Adrenal gland (tissue), 12 donors: ENCODE data around the gene NDUFB10. TPM values are rescaled to one million over a fixed set of nuclear protein-coding genes. Genes with fewer than 3 reads are reported as not detected.
"Not testable (repeated sequence)": the region's sequence is repeated elsewhere in the genome, so short reads cannot be mapped to it uniquely, and the experiment has no call there.

Experiments
- DNase-seq, 7 donors: peaks; one replicate each; pipeline ENCODE4 v3.0.0-alpha.2; 2019 to 2020
- H3K27ac ChIP-seq, 5 donors: fragments of 200-600 bp; sonication (generic) in 4 of 5; 1 replicate in 3 of 5; 2 replicates in 2 of 5; pipeline versions ENCODE4 v1.5.1 to v1.8.0; 2016 to 2020; ENCODE audit warnings: mild to moderate bottlenecking in 1 of 5
- H3K27me3 ChIP-seq: fragments of 200-600 bp; 2 replicates; pipeline ENCODE4 v1.8.0; 2021
- H3K36me3 ChIP-seq, 2 donors: fragments of 200-600 bp; replicated peaks in 1 of 2; 1 replicate in 1 of 2; 2 replicates in 1 of 2; pipeline versions ENCODE4 v1.5.1 to v1.8.0; 2018 to 2022
- H3K4me1 ChIP-seq, 2 donors: fragments of 200-600 bp; replicated peaks in 1 of 2; 1 replicate in 1 of 2; 2 replicates in 1 of 2; pipeline versions ENCODE4 v1.5.1 to v1.8.0; 2018 to 2021
- H3K4me3 ChIP-seq, 4 donors: fragments of 200-600 bp; sonication (generic) in 3 of 4; one replicate each; pipeline ENCODE4 v1.5.1; 2016 to 2018
- H3K9me3 ChIP-seq, 3 donors: fragments of 200-600 bp; sonication (generic) in 1 of 3; replicated peaks in 1 of 3; 1 replicate in 2 of 3; 2 replicates in 1 of 3; pipeline versions ENCODE4 v1.5.1 to v1.8.0; 2016 to 2021
- POLR2A ChIP-seq, 2 donors: fragments of 450-650 bp; IDR thresholded peaks; one replicate each; pipeline ENCODE4 v1.6.1; 2017; ENCODE audit warnings: antibody characterized with exemption in 2 of 2, mild to moderate bottlenecking in 2 of 2, moderate library complexity in 1 of 2
- WGBS, 4 donors: extraction: QIAGEN DNeasy Blood & Tissue Kit in 2 of 4; methylation state at CpG; one replicate each; pipeline versions ENCODE4 v1.1.5 to v1.1.7; 2013 to 2017; 5-methylcytosine and 5-hydroxymethylcytosine counted together
- intact Hi-C, 2 donors: fragments of 100-400 bp; cut with DNase I; formaldehyde crosslinking; loops; one replicate each; pipeline versions ENCODE4 v1.14.1 to v1.15.0; 2022 to 2023
- polyA plus RNA-seq, 3 donors: library from polyadenylated mRNA; stranded (reverse); fragments of 200-250 nt in 2 of 3; fragments of 350-450 nt in 1 of 3; fragmentation: Illumina TruSeq in 1 of 3; extraction: RNeasy Lipid Tissue Mini Kit (QIAGEN cat#74804) in 1 of 3; gene quantifications; one replicate each; pipeline ENCODE4 v1.2.3, GENCODE V29; 2013 to 2014
- total RNA-seq, 9 donors: library from RNA; depleted of rRNA in 4 of 9; stranded (reverse); fragments of >200 nt in 4 of 9; fragments of 120-200 nt in 1 of 9; fragmentation: NEBNext Ultra II Directional in 1 of 9; extraction: Animal tissue kit (Norgen Biotek cat#: 25700) in 1 of 9; gene quantifications; one replicate each; pipeline versions ENCODE4 v1.1.0 to v1.2.4, GENCODE V29; 2013 to 2023
- TF ChIP-seq, protein P1 (sequence below), 6 experiments: fragments of 450-650 bp in 4 of 6; fragments of 200-600 bp in 2 of 6; sonication (generic) in 1 of 6; IDR thresholded peaks; 1 replicate in 5 of 6; 2 replicates in 1 of 6; pipeline versions ENCODE4 v1.5.1 to v1.8.0; 2016 to 2021; ENCODE audit warnings: antibody characterized with exemption in 6 of 6, mild to moderate bottlenecking in 2 of 6, moderate library complexity in 1 of 6
- donor health status: healthy with polysubstance abuse.
- donor health status: Bipolar disorder and iron deficiency.
- donor health status: DM: yes; HTN: yes; CAD: no.
- donor health status: DM: no; HTN: no; CAD: no.
- donor health status: DM: no; HTN: no; CAD: no.
- donor health status: DM: yes; HTN: yes; CAD: no.

NDUFB10 gene
- total and polyA plus RNA-seq, 12 donors = 109 to 298 (median 175) TPM

DNA sequence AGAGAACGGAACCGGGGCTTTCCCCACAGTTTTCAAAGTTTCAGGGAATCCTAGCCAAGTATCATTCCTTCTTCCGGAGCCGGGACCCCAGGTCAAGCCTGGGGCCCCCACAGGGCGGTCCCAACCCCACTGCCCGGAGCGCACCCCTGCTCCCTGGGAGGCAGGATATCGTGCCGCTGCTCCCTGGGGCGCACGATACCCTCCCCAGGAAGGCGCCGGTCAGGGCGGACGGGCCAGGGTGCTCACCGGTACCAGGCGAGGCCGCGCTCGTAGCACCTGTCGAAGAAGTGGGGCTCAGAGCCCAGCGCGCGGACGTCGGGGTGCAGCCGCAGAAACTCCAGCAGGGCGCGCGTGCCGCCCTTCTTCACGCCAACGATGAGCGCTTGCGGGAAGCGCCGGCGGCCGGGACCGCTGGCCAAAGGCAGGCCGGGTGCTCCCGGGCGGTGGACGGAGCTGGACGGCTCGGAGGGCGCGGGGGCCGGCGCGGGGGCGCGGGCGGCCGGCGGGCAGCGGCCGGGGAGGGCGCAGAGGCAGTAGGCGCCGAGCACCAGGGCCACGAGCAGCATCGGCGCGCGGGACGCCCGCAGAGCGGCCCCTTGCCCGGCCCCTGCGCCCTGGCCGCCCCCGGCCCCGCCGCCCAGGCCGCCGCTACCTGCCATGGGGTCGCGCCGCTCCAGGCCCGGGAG lies 41.5 kb upstream of the NDUFB10 start:
- no peak overlapping the region for H3K4me3 ChIP-seq
- TF ChIP-seq, protein P1, sequence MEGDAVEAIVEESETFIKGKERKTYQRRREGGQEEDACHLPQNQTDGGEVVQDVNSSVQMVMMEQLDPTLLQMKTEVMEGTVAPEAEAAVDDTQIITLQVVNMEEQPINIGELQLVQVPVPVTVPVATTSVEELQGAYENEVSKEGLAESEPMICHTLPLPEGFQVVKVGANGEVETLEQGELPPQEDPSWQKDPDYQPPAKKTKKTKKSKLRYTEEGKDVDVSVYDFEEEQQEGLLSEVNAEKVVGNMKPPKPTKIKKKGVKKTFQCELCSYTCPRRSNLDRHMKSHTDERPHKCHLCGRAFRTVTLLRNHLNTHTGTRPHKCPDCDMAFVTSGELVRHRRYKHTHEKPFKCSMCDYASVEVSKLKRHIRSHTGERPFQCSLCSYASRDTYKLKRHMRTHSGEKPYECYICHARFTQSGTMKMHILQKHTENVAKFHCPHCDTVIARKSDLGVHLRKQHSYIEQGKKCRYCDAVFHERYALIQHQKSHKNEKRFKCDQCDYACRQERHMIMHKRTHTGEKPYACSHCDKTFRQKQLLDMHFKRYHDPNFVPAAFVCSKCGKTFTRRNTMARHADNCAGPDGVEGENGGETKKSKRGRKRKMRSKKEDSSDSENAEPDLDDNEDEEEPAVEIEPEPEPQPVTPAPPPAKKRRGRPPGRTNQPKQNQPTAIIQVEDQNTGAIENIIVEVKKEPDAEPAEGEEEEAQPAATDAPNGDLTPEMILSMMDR (IDR thresholded peaks at IDR 0.05) = no peak
- no peak for TF ChIP-seq POLR2A (IDR thresholded peaks at IDR 0.05)
- H3K9me3 ChIP-seq = no peaks in the 10 kb centered on the region
- no peaks in the 10 kb centered on the region for H3K36me3 ChIP-seq
- peaks cover 54% of the 10 kb centered on the region for H3K27me3 ChIP-seq
- no peak for DNase-seq
- no peak overlapping the region for H3K27ac ChIP-seq
- intact Hi-C loops = no loop called here
- no peaks in the 10 kb centered on the region for H3K4me1 ChIP-seq
- 0 to 2% (median 1%) methylated on average over 2 to 81 of the region's 81 CpGs for WGBS, 4 donors

DNA sequence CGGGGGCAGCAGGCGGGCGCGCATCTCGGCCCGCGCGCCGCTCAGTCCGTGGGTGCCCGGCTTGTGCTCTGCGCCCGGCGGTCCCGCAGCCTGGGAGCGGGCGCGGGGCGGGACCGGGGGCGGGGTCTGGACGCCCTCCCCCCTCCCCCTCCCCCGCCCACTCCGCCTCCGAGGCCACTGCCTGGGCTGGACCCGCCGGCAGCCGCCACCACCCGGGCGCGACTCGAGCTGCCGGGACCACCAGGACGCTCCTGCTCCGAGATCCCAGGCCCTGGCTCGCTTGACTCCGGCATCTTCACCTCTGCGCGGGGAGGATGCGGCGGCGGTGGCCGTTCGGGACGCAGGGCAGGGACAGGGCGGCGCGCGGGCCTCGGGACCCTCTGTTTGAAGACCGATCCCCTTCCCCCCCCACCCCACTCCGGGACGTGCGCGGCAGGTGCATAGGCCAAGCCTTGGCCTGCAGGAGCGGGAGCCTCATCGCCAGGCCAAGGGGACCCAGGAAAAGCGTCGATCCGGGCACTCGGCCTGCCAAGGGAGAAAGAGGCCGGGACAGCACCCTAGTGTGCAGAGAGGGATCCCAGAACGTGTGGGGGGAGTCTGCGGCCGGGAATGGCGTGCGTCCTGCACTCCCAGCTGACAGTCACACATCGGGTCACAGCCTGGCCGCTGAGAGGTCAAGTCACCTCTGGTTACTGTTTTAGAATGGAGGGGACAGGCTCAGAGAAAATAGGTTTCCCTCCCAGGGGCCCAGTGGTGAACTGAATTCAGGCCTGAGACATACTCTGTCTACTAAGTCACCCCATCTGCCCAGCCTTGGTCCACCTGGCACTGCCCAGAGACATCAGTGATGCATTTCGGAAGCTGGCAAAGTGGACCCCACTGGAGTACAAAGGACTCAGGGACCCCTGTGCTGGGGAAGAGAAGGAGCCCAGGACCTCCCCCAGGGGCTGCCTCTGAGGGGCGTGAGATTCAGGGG lies 40.7 kb upstream of the NDUFB10 start, which contains the start of gene HS3ST6:
TSS of gene HS3ST6 (minus strand) at position 65 of the 976 bp plus-strand sequence. CDS start 92 bp downstream, outside the sequence.
- H3K4me1 ChIP-seq = peaks cover 0 to 3% of the 10 kb centered on the region in 2 donors
- TF ChIP-seq, protein P1 (IDR thresholded peaks at IDR 0.05) = no peak
- TF ChIP-seq POLR2A (IDR thresholded peaks at IDR 0.05) = no peak
- 4 to 16% (median 7%) methylated on average over 13 to 67 of the region's 71 CpGs for WGBS, 4 donors
- H3K27me3 ChIP-seq = peaks cover 62% of the 10 kb centered on the region
- H3K36me3 ChIP-seq = no peaks in the 10 kb centered on the region
- H3K9me3 ChIP-seq = no peaks in the 10 kb centered on the region
- no peak within 1 kb of the TSS for H3K4me3 ChIP-seq
- intact Hi-C loops = no loop called here
- no peak for DNase-seq
- H3K27ac ChIP-seq = no peak within 1 kb of the TSS

DNA sequence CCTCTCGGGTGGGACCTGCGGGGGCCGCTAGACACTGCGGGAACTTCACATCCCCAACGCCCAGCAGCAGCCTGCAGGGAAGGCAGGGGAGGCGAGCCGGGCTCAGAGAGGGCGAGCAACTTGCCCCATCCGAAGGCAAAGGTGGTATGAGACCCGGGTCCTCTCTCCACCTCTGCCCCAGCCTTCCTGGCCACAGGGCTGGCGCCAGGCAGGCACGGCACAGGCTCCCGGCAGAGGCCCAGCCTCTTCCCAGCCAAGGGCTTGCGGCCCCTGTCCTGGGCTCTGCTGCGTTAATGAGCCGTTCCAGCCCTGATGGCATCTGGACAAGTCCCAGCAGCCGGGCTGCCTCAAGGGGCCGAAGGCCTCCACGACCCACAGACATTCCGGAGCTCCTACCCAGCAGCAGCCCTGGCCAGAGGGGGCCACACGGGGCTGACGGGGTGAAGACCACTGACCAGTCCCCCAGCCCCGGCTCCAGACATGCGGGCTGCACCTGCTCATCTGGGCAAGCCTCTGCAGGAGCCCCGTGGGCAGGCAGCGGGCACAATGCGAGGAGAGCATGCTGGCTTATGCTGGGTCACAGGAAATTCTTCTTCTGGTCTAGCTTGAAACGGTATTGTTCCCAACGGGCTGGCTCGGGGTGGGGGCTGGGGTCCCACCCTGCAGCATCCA lies 39.9 kb upstream of the NDUFB10 start:
- TF ChIP-seq, protein P1 (IDR thresholded peaks at IDR 0.05) = no peak
- TF ChIP-seq POLR2A (IDR thresholded peaks at IDR 0.05) = no peak
- no peaks in the 10 kb centered on the region for H3K9me3 ChIP-seq
- intact Hi-C loops = no loop called here
- H3K27ac ChIP-seq = no peak overlapping the region
- no peaks in the 10 kb centered on the region for H3K36me3 ChIP-seq
- H3K4me1 ChIP-seq = peaks cover 0 to 8% of the 10 kb centered on the region in 2 donors
- DNase-seq = no peak
- 32 to 43% (median 35%) methylated on average over 5 to 30 of the region's 30 CpGs for WGBS, 4 donors
- no peak overlapping the region for H3K4me3 ChIP-seq
- peaks cover 63% of the 10 kb centered on the region for H3K27me3 ChIP-seq

DNA sequence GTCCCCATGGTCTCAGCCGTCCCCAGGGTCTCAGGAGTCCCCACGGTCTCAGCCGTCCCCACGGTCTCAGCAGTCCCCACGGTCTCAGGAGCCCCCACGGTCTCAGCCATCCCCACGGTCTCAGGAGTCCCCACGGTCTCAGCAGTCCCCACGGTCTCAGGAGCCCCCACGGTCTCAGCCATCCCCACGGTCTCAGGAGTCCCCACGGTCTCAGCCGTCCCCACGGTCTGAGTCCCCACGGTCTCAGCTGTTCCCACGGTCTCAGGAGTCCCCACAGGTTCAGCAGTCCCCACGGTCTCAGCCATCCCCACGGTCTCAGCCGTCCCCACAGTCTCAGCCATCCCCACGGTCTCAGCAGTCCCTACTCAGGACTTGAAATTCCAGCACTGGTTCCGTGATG lies 39.2 kb upstream of the NDUFB10 start:
- H3K4me3 ChIP-seq, DNase-seq, H3K27ac ChIP-seq, intact Hi-C loops, H3K9me3 ChIP-seq, H3K4me1 ChIP-seq, H3K36me3 ChIP-seq: not testable (repeated sequence)
- H3K27me3 ChIP-seq = peaks cover 63% of the 10 kb centered on the region
- WGBS, 4 donors = 51 to 70% (median 62%) methylated on average over 8 to 21 of the region's 21 CpGs
